ENCODE results near the gene TMEM89.

- TF ChIP-seq FOXA1 (IDR thresholded peaks at IDR 0.05): no peak
- TF ChIP-seq SP1 (IDR thresholded peaks at IDR 0.05): no peak
- TF ChIP-seq FOXK2 (IDR thresholded peaks at IDR 0.05): no peak
- no peak for TF ChIP-seq BHLHE40 (IDR thresholded peaks at IDR 0.05; ENCODE audit: borderline replicate concordance)
Measured at GRCh38 chr3:48595526-48596121, 25.9 kb downstream of the TMEM89 start.

Data from HEK293T (cell line).